ENCODE data around the gene RGS6.

RGS6 gene

DNA sequence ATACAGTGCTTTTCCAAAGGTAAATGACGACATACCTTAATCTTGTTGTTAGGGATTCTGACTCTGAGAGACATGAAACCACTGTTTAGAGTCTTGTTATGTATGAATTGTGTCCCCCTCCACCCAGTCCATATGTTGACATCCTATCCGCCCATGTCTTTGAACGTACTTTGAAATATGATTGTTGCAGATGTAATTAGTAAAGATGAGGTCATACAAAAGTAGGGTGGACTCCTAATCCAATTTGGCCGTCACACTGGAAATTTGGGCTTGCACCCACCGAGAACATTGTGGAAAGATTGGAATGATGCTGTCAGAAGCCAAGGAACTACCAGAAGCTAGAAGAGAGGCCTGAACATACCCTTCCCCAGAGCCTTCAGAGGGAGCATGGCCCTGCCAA, 62.2 kb downstream of the RGS6 start:
- H3K36me3 ChIP-seq (ENCODE audit: control insufficient read depth, low read length): no peaks in the 10 kb centered on the region
- no peak overlapping the region for H3K4me3 ChIP-seq (ENCODE audit: low read length)
- H3K27me3 ChIP-seq (ENCODE audit: control insufficient read depth, low read length): no peaks in the 10 kb centered on the region
- no peaks in the 10 kb centered on the region for H3K9me2 ChIP-seq (replicated peaks; ENCODE audit: control insufficient read depth, low read length)
- H3K79me2 ChIP-seq (ENCODE audit: control insufficient read depth, low read length): no peaks in the 10 kb centered on the region
- TF ChIP-seq EZH2phosphoT487 (IDR thresholded peaks at IDR 0.05; ENCODE audit: borderline replicate concordance, low read length): no peak
- TF ChIP-seq, protein P1, sequence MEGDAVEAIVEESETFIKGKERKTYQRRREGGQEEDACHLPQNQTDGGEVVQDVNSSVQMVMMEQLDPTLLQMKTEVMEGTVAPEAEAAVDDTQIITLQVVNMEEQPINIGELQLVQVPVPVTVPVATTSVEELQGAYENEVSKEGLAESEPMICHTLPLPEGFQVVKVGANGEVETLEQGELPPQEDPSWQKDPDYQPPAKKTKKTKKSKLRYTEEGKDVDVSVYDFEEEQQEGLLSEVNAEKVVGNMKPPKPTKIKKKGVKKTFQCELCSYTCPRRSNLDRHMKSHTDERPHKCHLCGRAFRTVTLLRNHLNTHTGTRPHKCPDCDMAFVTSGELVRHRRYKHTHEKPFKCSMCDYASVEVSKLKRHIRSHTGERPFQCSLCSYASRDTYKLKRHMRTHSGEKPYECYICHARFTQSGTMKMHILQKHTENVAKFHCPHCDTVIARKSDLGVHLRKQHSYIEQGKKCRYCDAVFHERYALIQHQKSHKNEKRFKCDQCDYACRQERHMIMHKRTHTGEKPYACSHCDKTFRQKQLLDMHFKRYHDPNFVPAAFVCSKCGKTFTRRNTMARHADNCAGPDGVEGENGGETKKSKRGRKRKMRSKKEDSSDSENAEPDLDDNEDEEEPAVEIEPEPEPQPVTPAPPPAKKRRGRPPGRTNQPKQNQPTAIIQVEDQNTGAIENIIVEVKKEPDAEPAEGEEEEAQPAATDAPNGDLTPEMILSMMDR (IDR thresholded peaks at IDR 0.05; ENCODE audit: low read depth, low read length, poor library complexity, severe bottlenecking): no peak
- no peak overlapping the region for H3K4me2 ChIP-seq (ENCODE audit: low read length)
- H3K9me3 ChIP-seq (ENCODE audit: control insufficient read depth, insufficient read depth, low read length): no peaks in the 10 kb centered on the region
- no peak overlapping the region for H3K27ac ChIP-seq (ENCODE audit: low read depth, low read length)
- H3F3A ChIP-seq (ENCODE audit: control insufficient read depth, insufficient read depth): no peaks in the 10 kb centered on the region
- H4K20me1 ChIP-seq (ENCODE audit: control insufficient read depth, insufficient read depth, low read depth, low read length): no peaks in the 10 kb centered on the region
- no peaks in the 10 kb centered on the region for H3K4me1 ChIP-seq (ENCODE audit: control insufficient read depth, low read length)

GRCh38 chr14:71995741-71996140, 63.5 kb downstream of the RGS6 start:
- Histone ChIP-seq H3K79me2 (ENCODE audit: control insufficient read depth, low read length) (no peaks in the 10 kb centered on the region), H3K9me2 (replicated peaks; ENCODE audit: control insufficient read depth, low read length) (no peaks in the 10 kb centered on the region), H3F3A (ENCODE audit: control insufficient read depth, insufficient read depth) (no peaks in the 10 kb centered on the region), H3K4me1 (ENCODE audit: control insufficient read depth, low read length) (no peaks in the 10 kb centered on the region), H3K36me3 (ENCODE audit: control insufficient read depth, low read length) (no peaks in the 10 kb centered on the region), H3K4me3 (ENCODE audit: low read length) (no peak overlapping the region), H3K9me3 (ENCODE audit: control insufficient read depth, insufficient read depth, low read length) (no peaks in the 10 kb centered on the region), H3K27me3 (ENCODE audit: control insufficient read depth, low read length) (no peaks in the 10 kb centered on the region), H4K20me1 (ENCODE audit: control insufficient read depth, insufficient read depth, low read depth, low read length) (no peaks in the 10 kb centered on the region), H3K4me2 (ENCODE audit: low read length) (no peak overlapping the region), H3K27ac (ENCODE audit: low read depth, low read length) (no peak overlapping the region)
- TF ChIP-seq, protein P1 (IDR thresholded peaks at IDR 0.05; ENCODE audit: low read depth, low read length, poor library complexity, severe bottlenecking): no peak

DNA sequence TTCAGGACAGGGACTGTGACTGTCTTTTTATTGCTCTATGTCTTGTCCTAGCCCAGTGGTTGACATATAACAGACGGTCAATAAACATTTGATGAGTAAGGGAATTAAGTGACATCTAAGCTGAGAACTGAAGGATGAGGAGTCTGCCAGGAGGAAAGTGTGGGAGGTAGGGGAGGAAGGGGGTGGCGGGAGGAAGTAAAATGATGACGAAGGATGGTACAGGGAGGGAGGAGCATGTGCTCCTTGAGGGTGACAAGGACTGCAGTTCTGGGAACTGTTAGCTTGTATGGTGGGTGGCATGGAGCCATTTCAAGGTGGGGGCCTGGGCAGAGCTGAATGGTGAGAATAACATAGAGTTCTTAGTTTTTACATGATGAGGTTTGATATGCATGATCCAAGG, 64.4 kb downstream of the RGS6 start:
- H3K4me3 ChIP-seq (ENCODE audit: low read length): no peak overlapping the region
- TF ChIP-seq EZH2phosphoT487 (IDR thresholded peaks at IDR 0.05; ENCODE audit: borderline replicate concordance, low read length): no peak
- TF ChIP-seq, protein P1 (IDR thresholded peaks at IDR 0.05; ENCODE audit: low read depth, low read length, poor library complexity, severe bottlenecking): no peak
- H3K4me1 ChIP-seq (ENCODE audit: control insufficient read depth, low read length): no peaks in the 10 kb centered on the region
- H3K27me3 ChIP-seq (ENCODE audit: control insufficient read depth, low read length): no peaks in the 10 kb centered on the region
- no peaks in the 10 kb centered on the region for H3K36me3 ChIP-seq (ENCODE audit: control insufficient read depth, low read length)
- H3K27ac ChIP-seq (ENCODE audit: low read depth, low read length): no peak overlapping the region
- H3F3A ChIP-seq (ENCODE audit: control insufficient read depth, insufficient read depth): no peaks in the 10 kb centered on the region
- H3K9me2 ChIP-seq (replicated peaks; ENCODE audit: control insufficient read depth, low read length): no peaks in the 10 kb centered on the region
- H4K20me1 ChIP-seq (ENCODE audit: control insufficient read depth, insufficient read depth, low read depth, low read length): no peaks in the 10 kb centered on the region
- no peaks in the 10 kb centered on the region for H3K79me2 ChIP-seq (ENCODE audit: control insufficient read depth, low read length)
- no peak overlapping the region for H3K4me2 ChIP-seq (ENCODE audit: low read length)
- H3K9me3 ChIP-seq (ENCODE audit: control insufficient read depth, insufficient read depth, low read length): no peaks in the 10 kb centered on the region

DNA sequence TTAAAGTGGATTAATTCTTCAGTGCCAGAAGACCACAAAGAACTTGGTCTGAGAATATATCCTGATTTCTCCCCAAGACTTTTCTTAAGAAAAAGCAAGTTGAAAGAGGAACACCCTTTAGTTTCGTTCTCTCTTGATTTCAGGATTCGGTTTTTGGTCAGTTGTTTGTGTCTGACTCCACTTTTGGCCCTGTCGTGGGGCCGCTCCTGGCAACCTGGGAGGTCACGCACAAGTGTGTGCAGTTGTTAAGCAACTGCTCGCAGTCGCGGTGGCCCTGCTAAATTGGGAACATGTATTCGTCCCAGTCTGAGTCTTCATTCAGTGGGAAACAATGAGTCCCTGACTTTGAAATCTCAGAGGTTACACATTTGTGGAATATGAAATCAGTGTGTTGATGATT, 68.7 kb downstream of the RGS6 start:
- H3K27ac ChIP-seq (ENCODE audit: low read depth, low read length): no peak overlapping the region
- H3K27me3 ChIP-seq (ENCODE audit: control insufficient read depth, low read length): no peaks in the 10 kb centered on the region
- H3F3A ChIP-seq (ENCODE audit: control insufficient read depth, insufficient read depth): no peaks in the 10 kb centered on the region
- no peak for TF ChIP-seq EZH2phosphoT487 (IDR thresholded peaks at IDR 0.05; ENCODE audit: borderline replicate concordance, low read length)
- TF ChIP-seq, protein P1 (IDR thresholded peaks at IDR 0.05; ENCODE audit: low read depth, low read length, poor library complexity, severe bottlenecking): no peak
- H3K79me2 ChIP-seq (ENCODE audit: control insufficient read depth, low read length): no peaks in the 10 kb centered on the region
- no peaks in the 10 kb centered on the region for H4K20me1 ChIP-seq (ENCODE audit: control insufficient read depth, insufficient read depth, low read depth, low read length)
- H3K4me1 ChIP-seq (ENCODE audit: control insufficient read depth, low read length): no peaks in the 10 kb centered on the region
- H3K9me2 ChIP-seq (replicated peaks; ENCODE audit: control insufficient read depth, low read length): no peaks in the 10 kb centered on the region
- H3K4me3 ChIP-seq (ENCODE audit: low read length): no peak overlapping the region
- no peak overlapping the region for H3K4me2 ChIP-seq (ENCODE audit: low read length)
- H3K9me3 ChIP-seq (ENCODE audit: control insufficient read depth, insufficient read depth, low read length): no peaks in the 10 kb centered on the region
- H3K36me3 ChIP-seq (ENCODE audit: control insufficient read depth, low read length): no peaks in the 10 kb centered on the region

Measured in DOHH2 (cell line).